Measurements from ENCODE around the gene AMPH. TPM values are rescaled to one million over a fixed set of nuclear protein-coding genes. Genes with fewer than 3 reads are reported as not detected.
A peak's percentile ranks its signal among the peaks of the same experiment; 100 is the strongest.

Gene AMPH
- total and polyA plus RNA-seq, 7 experiments from 2014 or later = 0.11 to 0.28 TPM; not detected in 5

- CTCF ChIA-PET = interaction anchor here (0.7 kb wide), 1 partner anchor 146 kb away, joined by 3 read pairs; no protein-coding TSS in a partner anchor
- H3K4me1 ChIP-seq (ENCODE audit: control insufficient read depth in 2 of 2, insufficient read depth in 2 of 2, low read length in 2 of 2) = peaks cover 0 to under 1% of the 10 kb centered on the region in 2 donors
- H3K27me3 ChIP-seq (ENCODE audit: control insufficient read depth in 2 of 2, insufficient read depth in 2 of 2, low read length in 2 of 2) = no peaks in the 10 kb centered on the region
- no peak overlapping the region for H3K4me3 Mint-ChIP-seq
- no peak overlapping the region for H3K27ac Mint-ChIP-seq
- no peaks in the 10 kb centered on the region for H3K9me3 ChIP-seq (ENCODE audit: control insufficient read depth in 2 of 3, low read length in 3 of 3)
- no peak for DNase-seq
- no peak overlapping the region for H3K27ac ChIP-seq (ENCODE audit: low read depth, low read length)
- H3K9me3 Mint-ChIP-seq = peaks cover 0 to 3% (median 0%) of the 10 kb centered on the region in 11 donors
- no peak overlapping the region for H3K4me3 ChIP-seq (ENCODE audit: low read length)
- H3K36me3 ChIP-seq (ENCODE audit: control insufficient read depth in 2 of 3, insufficient read depth in 3 of 3, low read length in 3 of 3) = no peaks in the 10 kb centered on the region
- POLR2A ChIA-PET = no interaction called here
- intact Hi-C loops (cut with micrococcal nuclease) = no loop called here
- ATAC-seq = no peak
- peaks cover 0 to 5% (median 3%) of the 10 kb centered on the region in 7 donors for H3K4me1 Mint-ChIP-seq
- peaks cover 0 to 14% (median 0%) of the 10 kb centered on the region in 5 donors for H3K27me3 Mint-ChIP-seq
- no peaks in the 10 kb centered on the region for H3K36me3 Mint-ChIP-seq
Observed at GRCh38 chr7:38438970-38439369, 192.2 kb downstream of the AMPH start.

DNA sequence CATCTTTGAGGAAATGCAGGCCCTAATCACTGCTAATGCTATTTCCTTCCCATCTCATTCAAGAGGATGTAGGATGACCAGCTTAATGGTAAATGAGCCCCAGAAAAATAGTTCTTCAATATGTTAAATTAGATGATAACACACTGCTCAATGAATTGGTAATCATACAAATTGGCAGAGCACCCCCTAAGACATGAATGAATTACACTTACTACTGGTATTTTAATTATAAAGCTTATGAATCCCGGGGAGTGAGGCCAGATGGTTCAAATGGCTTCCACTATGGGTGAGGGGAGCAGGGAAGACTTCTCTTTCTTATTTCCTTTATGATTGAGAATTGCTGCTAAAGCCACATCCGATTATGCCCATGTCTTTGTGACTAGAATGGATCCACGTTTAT lies 198.5 kb downstream of the AMPH start:
- intact Hi-C loops (cut with micrococcal nuclease) = loop anchor here in 1 of 2 donors (1.0 kb wide), 1 partner anchor 31 kb away; no protein-coding TSS in a partner anchor
- ChIA-PET POLR2A (interaction anchor here (0.8 kb wide), 1 partner anchor 19 kb away, joined by 3 read pairs; no protein-coding TSS in a partner anchor), CTCF (interaction anchor here (0.6 to 1.2 kb wide), 3 partner anchors 10 to 51 kb away, joined by 3 to 7 read pairs (median 3); no protein-coding TSS in a partner anchor)
- DNase-seq = no peak
- H3K27me3 Mint-ChIP-seq = no peaks in the 10 kb centered on the region
- peaks cover 2 to 11% of the 10 kb centered on the region in 2 donors for H3K4me1 ChIP-seq (ENCODE audit: control insufficient read depth in 2 of 2, insufficient read depth in 2 of 2, low read length in 2 of 2)
- H3K4me3 ChIP-seq (ENCODE audit: low read length) = no peak overlapping the region
- H3K9me3 Mint-ChIP-seq = peaks cover 0 to 13% (median 4%) of the 10 kb centered on the region in 11 donors
- H3K27ac Mint-ChIP-seq = peak overlapping the region in 2 of 9 donors; percentile 19 to 33
- H3K27me3 ChIP-seq (ENCODE audit: control insufficient read depth in 2 of 2, insufficient read depth in 2 of 2, low read length in 2 of 2) = no peaks in the 10 kb centered on the region
- H3K4me1 Mint-ChIP-seq = peaks cover 5 to 34% (median 25%) of the 10 kb centered on the region in 7 donors
- H3K27ac ChIP-seq (ENCODE audit: low read depth, low read length) = no peak overlapping the region
- H3K9me3 ChIP-seq (ENCODE audit: control insufficient read depth in 2 of 3, low read length in 3 of 3) = peaks cover 0 to 3% (median 0%) of the 10 kb centered on the region in 3 experiments
- ATAC-seq = no peak
- peak overlapping the region in 2 of 10 donors; percentile 14 to 33 for H3K4me3 Mint-ChIP-seq
- no peaks in the 10 kb centered on the region for H3K36me3 ChIP-seq (ENCODE audit: control insufficient read depth in 2 of 3, insufficient read depth in 3 of 3, low read length in 3 of 3)
- peaks cover 0 to 11% (median 3%) of the 10 kb centered on the region in 5 donors for H3K36me3 Mint-ChIP-seq

DNA sequence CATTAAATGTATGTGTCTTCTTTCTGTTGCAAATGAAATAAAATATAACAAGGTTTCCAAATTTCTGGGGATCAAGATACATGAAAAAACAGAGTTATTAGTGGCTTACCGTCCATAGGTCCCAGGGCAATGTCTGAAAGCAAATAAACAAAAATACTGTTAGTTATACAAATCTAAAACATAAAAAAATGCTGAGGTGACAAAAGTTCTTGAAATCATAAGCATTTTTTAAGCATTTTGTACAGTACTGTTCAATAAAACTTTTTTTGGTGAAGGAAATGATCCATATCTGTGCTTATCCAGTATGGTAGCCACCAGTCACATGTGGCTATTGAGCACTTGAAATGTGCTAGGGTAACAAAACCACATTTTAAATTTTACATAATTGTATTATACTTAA lies 199.1 kb downstream of the AMPH start:
- Histone ChIP-seq H3K9me3 (ENCODE audit: control insufficient read depth in 2 of 3, low read length in 3 of 3) (peaks cover 0 to 3% (median 0%) of the 10 kb centered on the region in 3 experiments), H3K4me1 (ENCODE audit: control insufficient read depth in 2 of 2, insufficient read depth in 2 of 2, low read length in 2 of 2) (peaks cover 8 to 17% of the 10 kb centered on the region in 2 donors), H3K27ac (ENCODE audit: low read depth, low read length) (no peak overlapping the region), H3K27me3 (ENCODE audit: control insufficient read depth in 2 of 2, insufficient read depth in 2 of 2, low read length in 2 of 2) (no peaks in the 10 kb centered on the region), H3K4me3 (ENCODE audit: low read length) (no peak overlapping the region), H3K36me3 (ENCODE audit: control insufficient read depth in 2 of 3, insufficient read depth in 3 of 3, low read length in 3 of 3) (no peaks in the 10 kb centered on the region)
- intact Hi-C loops (cut with micrococcal nuclease) = no loop called here
- no peak for DNase-seq
- no peak overlapping the region for H3K27ac Mint-ChIP-seq
- peaks cover 0 to 13% (median 4%) of the 10 kb centered on the region in 11 donors for H3K9me3 Mint-ChIP-seq
- ChIA-PET POLR2A (no interaction called here), CTCF (interaction anchor here (0.6 to 1.2 kb wide), 3 partner anchors 9 to 50 kb away, joined by 3 to 7 read pairs (median 3); no protein-coding TSS in a partner anchor)
- no peak for ATAC-seq
- H3K4me3 Mint-ChIP-seq = no peak overlapping the region
- H3K27me3 Mint-ChIP-seq = no peaks in the 10 kb centered on the region
- H3K4me1 Mint-ChIP-seq = peaks cover 11 to 40% (median 31%) of the 10 kb centered on the region in 7 donors
- peaks cover 0 to 11% (median 3%) of the 10 kb centered on the region in 5 donors for H3K36me3 Mint-ChIP-seq

DNA sequence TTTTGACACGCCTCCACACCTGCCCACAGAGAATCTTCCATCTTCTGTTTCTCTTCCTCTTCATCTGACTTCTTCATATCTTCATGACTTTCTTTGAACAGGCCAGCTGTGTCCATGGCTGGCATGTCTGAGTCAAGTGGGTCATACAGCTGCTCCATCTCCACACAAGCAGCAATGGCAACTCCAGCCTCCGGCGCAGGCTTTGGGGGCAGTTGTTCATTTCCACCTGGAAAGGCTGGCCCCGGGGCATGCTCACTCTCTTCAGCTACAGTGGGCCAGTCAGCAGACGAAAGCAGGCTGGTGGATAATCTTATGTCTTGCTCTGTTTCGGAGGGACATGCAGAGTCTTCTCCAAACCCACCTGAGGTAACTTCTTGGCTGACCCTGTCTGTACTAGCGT lies 202.1 kb downstream of the AMPH start:
- POLR2A ChIA-PET = interaction anchor here (0.8 kb wide), 1 partner anchor 1095 kb away, joined by 3 read pairs; no protein-coding TSS in a partner anchor
- H3K9me3 ChIP-seq (ENCODE audit: control insufficient read depth in 2 of 3, low read length in 3 of 3) = peaks cover 0 to 3% (median 0%) of the 10 kb centered on the region in 3 experiments
- no peak overlapping the region for H3K4me3 ChIP-seq (ENCODE audit: low read length)
- Mint-ChIP-seq H3K9me3 (peaks cover 0 to 20% (median 5%) of the 10 kb centered on the region in 11 donors), H3K4me3 (no peak overlapping the region), H3K4me1 (peaks cover 28 to 66% (median 59%) of the 10 kb centered on the region in 7 donors), H3K27me3 (no peaks in the 10 kb centered on the region), H3K27ac (peak overlapping the region in 1 of 9 donors; percentile 2), H3K36me3 (peaks cover 0 to 11% (median 3%) of the 10 kb centered on the region in 5 donors)
- CTCF ChIA-PET = no interaction called here
- DNase-seq (no peak), ATAC-seq (no peak)
- no peaks in the 10 kb centered on the region for H3K27me3 ChIP-seq (ENCODE audit: control insufficient read depth in 2 of 2, insufficient read depth in 2 of 2, low read length in 2 of 2)
- H3K27ac ChIP-seq (ENCODE audit: low read depth, low read length) = no peak overlapping the region
- H3K36me3 ChIP-seq (ENCODE audit: control insufficient read depth in 2 of 3, insufficient read depth in 3 of 3, low read length in 3 of 3) = no peaks in the 10 kb centered on the region
- H3K4me1 ChIP-seq (ENCODE audit: control insufficient read depth in 2 of 2, insufficient read depth in 2 of 2, low read length in 2 of 2) = peaks cover 20 to 45% of the 10 kb centered on the region in 2 donors
- intact Hi-C loops (cut with micrococcal nuclease) = loop anchor here (5.0 to 10.0 kb wide), 3 partner anchors 33 to 252 kb away; partner anchors contain the start of gene STARD3NL (in 1 of the 2)

GRCh38 chr7:38428041-38428440 lies 203.1 kb downstream of the AMPH start:
- DNase-seq (no peak), ATAC-seq (no peak)
- Mint-ChIP-seq H3K4me1 (peaks cover 28 to 69% (median 63%) of the 10 kb centered on the region in 7 donors), H3K27me3 (peaks cover 0 to 4% (median 0%) of the 10 kb centered on the region in 5 donors), H3K27ac (peak overlapping the region in 2 of 9 donors; percentile 24 to 50), H3K36me3 (peaks cover 0 to 11% (median 3%) of the 10 kb centered on the region in 5 donors), H3K9me3 (peaks cover 0 to 15% (median 4%) of the 10 kb centered on the region in 11 donors), H3K4me3 (peak overlapping the region in 4 of 10 donors; percentile 5 to 76 (median 63))
- CTCF ChIA-PET = no interaction called here
- Histone ChIP-seq H3K36me3 (ENCODE audit: control insufficient read depth in 2 of 3, insufficient read depth in 3 of 3, low read length in 3 of 3) (no peaks in the 10 kb centered on the region), H3K4me3 (ENCODE audit: low read length) (no peak overlapping the region), H3K9me3 (ENCODE audit: control insufficient read depth in 2 of 3, low read length in 3 of 3) (peaks cover 0 to 2% (median 0%) of the 10 kb centered on the region in 3 experiments), H3K4me1 (ENCODE audit: control insufficient read depth in 2 of 2, insufficient read depth in 2 of 2, low read length in 2 of 2) (peaks cover 20 to 41% of the 10 kb centered on the region in 2 donors), H3K27me3 (ENCODE audit: control insufficient read depth in 2 of 2, insufficient read depth in 2 of 2, low read length in 2 of 2) (no peaks in the 10 kb centered on the region), H3K27ac (ENCODE audit: low read depth, low read length) (no peak overlapping the region)
- POLR2A ChIA-PET = no interaction called here
- intact Hi-C loops (cut with micrococcal nuclease) = loop anchor here (5.0 to 10.0 kb wide), 3 partner anchors 34 to 251 kb away; partner anchors contain the start of gene STARD3NL (in 1 of the 2)

- Histone ChIP-seq H3K4me1 (ENCODE audit: control insufficient read depth in 2 of 2, insufficient read depth in 2 of 2, low read length in 2 of 2) (peaks cover 20 to 41% of the 10 kb centered on the region in 2 donors), H3K27ac (ENCODE audit: low read depth, low read length) (no peak overlapping the region), H3K27me3 (ENCODE audit: control insufficient read depth in 2 of 2, insufficient read depth in 2 of 2, low read length in 2 of 2) (no peaks in the 10 kb centered on the region), H3K9me3 (ENCODE audit: control insufficient read depth in 2 of 3, low read length in 3 of 3) (no peaks in the 10 kb centered on the region), H3K36me3 (ENCODE audit: control insufficient read depth in 2 of 3, insufficient read depth in 3 of 3, low read length in 3 of 3) (no peaks in the 10 kb centered on the region), H3K4me3 (ENCODE audit: low read length) (peak overlapping the region; percentile 18)
- CTCF ChIA-PET = no interaction called here
- Mint-ChIP-seq H3K27me3 (peaks cover 0 to 5% (median 0%) of the 10 kb centered on the region in 5 donors), H3K4me3 (peak overlapping the region in 8 of 10 donors; percentile 5 to 76 (median 63)), H3K9me3 (peaks cover 0 to 9% (median 4%) of the 10 kb centered on the region in 11 donors), H3K4me1 (peaks cover 28 to 64% (median 58%) of the 10 kb centered on the region in 7 donors), H3K27ac (peak overlapping the region in 8 of 9 donors; percentile 19 to 88 (median 72)), H3K36me3 (peaks cover 0 to 11% (median 3%) of the 10 kb centered on the region in 5 donors)
- intact Hi-C loops (cut with micrococcal nuclease) = loop anchor here (2.0 to 10.0 kb wide), 4 partner anchors 15 to 250 kb away; partner anchors contain the start of gene STARD3NL (in 1 of the 2)
- no peak for DNase-seq
- ATAC-seq = no peak
- POLR2A ChIA-PET = no interaction called here
Observed at GRCh38 chr7:38427279-38427955, 203.8 kb downstream of the AMPH start.
